ENCODE data around the gene TRPC4AP.

The TRPC4AP gene

GRCh38 chr20:35039846-35040489 is 52.6 kb downstream of the TRPC4AP start:
- no peak for TF ChIP-seq CTCF (IDR thresholded peaks at IDR 0.05; ENCODE audit: low read depth, low read length, missing control alignments)
- no peak for DNase-seq (ENCODE audit: low read depth)
- H3K4me3 ChIP-seq (ENCODE audit: low read depth, low read length), result no peak overlapping the region

GRCh38 chr20:35039146-35039545 is 53.5 kb downstream of the TRPC4AP start:
- no peak for DNase-seq (ENCODE audit: low read depth)
- no peak overlapping the region for H3K4me3 ChIP-seq (ENCODE audit: low read depth, low read length)
- TF ChIP-seq CTCF (IDR thresholded peaks at IDR 0.05; ENCODE audit: low read depth, low read length, missing control alignments), result no peak

GRCh38 chr20:35034145-35034544 is 58.5 kb downstream of the TRPC4AP start:
- no peak for TF ChIP-seq CTCF (IDR thresholded peaks at IDR 0.05; ENCODE audit: low read depth, low read length, missing control alignments)
- no peak for DNase-seq (ENCODE audit: low read depth)
- H3K4me3 ChIP-seq (ENCODE audit: low read depth, low read length), result no peak overlapping the region

- H3K4me3 ChIP-seq (ENCODE audit: low read depth, low read length), result no peak overlapping the region
- DNase-seq (ENCODE audit: low read depth), result no peak
- TF ChIP-seq CTCF (IDR thresholded peaks at IDR 0.05; ENCODE audit: low read depth, low read length, missing control alignments), result no peak
These were observed 62.5 kb downstream of the TRPC4AP start for GRCh38 chr20:35030136-35030535.

- H3K4me3 ChIP-seq (ENCODE audit: low read depth, low read length), result no peak overlapping the region
- no peak for TF ChIP-seq CTCF (IDR thresholded peaks at IDR 0.05; ENCODE audit: low read depth, low read length, missing control alignments)
- DNase-seq (ENCODE audit: low read depth), result no peak
These were observed 65.3 kb downstream of the TRPC4AP start for GRCh38 chr20:35027301-35027700.

GRCh38 chr20:35025116-35025515 is 67.5 kb downstream of the TRPC4AP start:
- TF ChIP-seq CTCF (IDR thresholded peaks at IDR 0.05; ENCODE audit: low read depth, low read length, missing control alignments), result no peak

GRCh38 chr20:35023624-35024023 is 69.0 kb downstream of the TRPC4AP start:
- no peak for TF ChIP-seq CTCF (IDR thresholded peaks at IDR 0.05; ENCODE audit: low read depth, low read length, missing control alignments)

More at GRCh38 chr20:35025116-35025515, 67.5 kb downstream of the TRPC4AP start:
- no peak for DNase-seq (ENCODE audit: low read depth)
- H3K4me3 ChIP-seq (ENCODE audit: low read depth, low read length), result no peak overlapping the region

More at GRCh38 chr20:35023624-35024023, 69.0 kb downstream of the TRPC4AP start:
- no peak for DNase-seq (ENCODE audit: low read depth)
- H3K4me3 ChIP-seq (ENCODE audit: low read depth, low read length), result no peak overlapping the region

Data from GM12864 (cell line).